CD4-positive, alpha-beta T cell treated with Interleukin-17A for 1 hour (primary cell): ENCODE data around the gene HERC3.

ENCODE experiments used
- DNase-seq: peaks from one replicate; pipeline ENCODE4 v3.0.0-alpha.2; 2020

HERC3 gene

DNA sequence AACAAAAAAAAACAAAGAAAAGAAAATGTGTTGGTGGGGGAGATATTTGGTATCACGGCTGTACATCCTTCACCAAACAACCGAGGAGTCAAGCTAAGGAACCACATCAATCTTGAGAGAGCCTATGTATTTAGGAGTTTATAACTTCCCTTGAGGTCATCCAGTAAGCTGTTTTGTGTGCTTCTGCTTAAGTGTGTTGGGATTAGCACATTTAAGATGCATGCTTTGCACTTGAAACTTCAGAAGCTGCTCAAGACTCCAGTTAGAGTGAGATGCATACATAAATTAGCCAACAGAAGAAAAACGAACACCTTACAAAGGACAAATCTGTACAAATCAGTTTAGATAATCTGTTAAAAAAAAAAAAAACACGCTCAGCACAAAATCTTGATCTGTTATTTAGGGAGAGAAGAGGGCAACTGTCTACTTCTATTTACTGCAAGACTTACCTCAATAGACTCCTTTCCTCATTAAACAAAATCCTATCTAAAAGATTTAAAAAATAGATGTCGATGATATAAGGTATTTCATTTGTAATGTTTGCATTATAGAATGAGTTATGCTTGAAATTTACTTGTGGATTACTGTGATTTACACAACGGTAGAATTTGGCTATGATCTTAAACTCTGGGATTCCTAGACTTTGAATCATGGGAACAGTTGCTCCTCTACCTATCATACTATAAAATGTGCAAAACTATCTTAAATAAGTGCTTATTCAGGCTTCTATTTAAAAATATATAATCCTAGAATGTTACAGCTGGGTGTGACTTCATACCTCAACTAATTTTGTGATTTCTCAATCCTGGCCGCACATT is 159.2 kb downstream of the HERC3 start:
- no peak for DNase-seq

- DNase-seq: no peak
These were observed 159.8 kb downstream of the HERC3 start for GRCh38 chr4:88752076-88752463.

GRCh38 chr4:88752754-88753153 is 160.5 kb downstream of the HERC3 start:
- DNase-seq: no peak

DNA sequence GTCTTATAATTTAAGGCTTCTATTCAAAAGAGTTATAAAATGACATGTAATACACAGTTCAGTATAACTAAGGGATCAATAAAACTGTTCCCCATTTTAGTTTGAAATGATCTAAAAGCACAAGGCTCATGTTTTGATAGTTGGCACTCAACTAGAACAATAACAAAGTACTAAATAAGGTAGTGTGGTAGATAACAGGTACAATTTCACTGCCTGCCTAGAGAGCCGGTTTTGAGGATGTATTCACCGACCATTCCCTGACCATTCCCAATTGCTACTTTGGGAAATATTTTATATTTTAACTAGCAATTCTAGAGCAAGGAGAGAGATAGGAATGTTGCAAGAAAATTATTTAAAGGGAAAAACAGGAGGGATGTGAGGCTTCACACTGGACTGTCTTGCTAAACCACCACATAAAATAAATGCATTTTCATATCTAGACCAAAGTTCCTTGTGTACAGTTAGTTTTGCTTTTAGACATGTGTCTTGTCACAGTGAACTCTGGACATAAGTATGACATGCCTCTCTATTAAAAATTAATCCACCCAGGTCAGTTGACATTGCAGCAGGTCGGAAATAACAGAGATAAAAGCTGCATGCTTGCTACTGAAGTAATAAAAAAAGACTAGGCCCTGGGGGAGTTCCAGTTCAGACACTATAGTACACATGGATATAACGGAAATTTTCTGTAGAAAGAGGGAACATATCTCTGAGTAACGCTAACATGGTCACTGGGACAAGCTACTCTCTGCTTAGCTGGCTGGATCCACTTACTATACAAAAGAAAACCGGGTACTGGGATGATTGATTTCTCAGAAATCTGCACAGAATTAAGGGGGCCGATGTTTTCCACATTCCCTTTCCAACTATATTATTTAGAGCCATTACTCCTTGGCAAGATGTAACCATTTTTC is 161.6 kb downstream of the HERC3 start:
- DNase-seq: no peak

DNA sequence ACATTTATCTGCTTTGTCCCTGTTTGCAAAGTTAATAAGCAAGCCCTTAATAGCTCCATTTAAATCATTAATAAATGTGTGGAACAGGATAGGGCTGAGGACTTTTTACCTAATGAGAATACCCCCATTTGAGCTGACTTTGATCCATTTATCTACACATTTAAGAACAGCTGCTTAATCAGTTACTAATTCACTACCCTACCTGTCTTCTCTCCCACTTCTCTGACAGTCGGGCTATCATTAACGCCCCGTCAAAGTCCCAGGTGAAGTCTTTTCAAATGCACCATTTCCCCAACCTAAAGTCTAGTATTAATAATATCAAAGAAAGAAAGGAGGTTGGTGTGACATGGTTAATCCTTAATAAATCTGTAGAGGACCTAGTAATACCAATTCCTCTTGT is 162.5 kb downstream of the HERC3 start:
- no peak for DNase-seq

DNA sequence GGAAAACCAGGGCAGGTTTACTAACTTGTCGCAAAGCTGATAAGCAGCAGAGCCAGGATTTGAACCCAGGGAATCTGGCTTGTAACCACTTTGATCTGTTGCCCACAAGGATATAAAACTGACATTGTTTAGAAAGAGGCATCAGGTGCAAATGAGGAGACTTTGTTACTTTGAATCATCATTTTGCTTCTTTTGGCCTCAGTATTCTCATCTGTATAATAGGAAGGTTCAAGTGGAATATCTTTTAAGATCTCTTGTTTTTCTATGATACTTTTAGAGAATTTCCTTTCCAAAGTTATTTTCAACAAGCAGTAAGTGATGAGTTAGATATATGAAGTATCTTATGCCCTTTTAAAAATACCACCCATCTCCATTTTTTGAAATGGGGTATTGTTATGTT is 163.2 kb downstream of the HERC3 start:
- DNase-seq: no peak

DNA sequence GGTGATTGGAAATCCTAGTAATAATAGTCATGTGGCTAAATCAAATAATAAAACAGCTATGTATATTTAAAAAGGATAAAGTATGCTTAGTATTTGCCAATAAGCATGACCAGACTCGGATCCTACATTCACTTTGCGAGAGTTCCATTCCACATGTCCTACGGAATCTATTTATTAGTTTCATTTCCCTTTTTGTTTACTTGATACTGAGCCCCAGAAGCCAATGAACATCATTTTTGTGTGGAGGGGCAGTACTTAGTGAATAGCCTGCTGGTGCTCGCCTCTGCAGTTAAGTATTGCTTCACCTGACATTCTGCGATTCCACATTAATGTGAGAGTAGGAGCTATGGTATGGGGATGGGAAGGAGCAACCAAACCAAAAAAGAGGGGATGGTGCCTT is 163.9 kb downstream of the HERC3 start:
- DNase-seq: no peak

GRCh38 chr4:88757067-88757466 is 164.8 kb downstream of the HERC3 start:
- DNase-seq: no peak

DNA sequence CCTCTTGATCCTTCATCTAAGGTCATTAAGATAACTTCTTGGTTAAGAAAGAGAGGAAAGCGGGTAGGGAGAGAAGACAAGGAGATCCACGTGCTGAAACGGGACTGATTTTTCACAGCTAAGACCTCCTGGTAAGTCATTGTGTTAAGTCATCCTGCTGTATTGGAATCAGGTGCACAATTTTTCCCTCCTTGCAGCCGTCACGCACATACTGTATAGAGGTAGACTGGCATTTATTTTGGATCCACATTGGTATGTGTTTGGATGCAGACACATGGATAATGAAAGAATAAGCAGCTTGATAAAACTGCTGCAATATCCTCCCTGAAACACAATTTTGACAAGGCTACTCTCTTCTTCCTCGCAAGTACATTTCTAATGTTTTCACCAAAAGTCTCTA is 165.5 kb downstream of the HERC3 start:
- no peak for DNase-seq
